Measurements from ENCODE around the gene ARHGEF11.

DNA sequence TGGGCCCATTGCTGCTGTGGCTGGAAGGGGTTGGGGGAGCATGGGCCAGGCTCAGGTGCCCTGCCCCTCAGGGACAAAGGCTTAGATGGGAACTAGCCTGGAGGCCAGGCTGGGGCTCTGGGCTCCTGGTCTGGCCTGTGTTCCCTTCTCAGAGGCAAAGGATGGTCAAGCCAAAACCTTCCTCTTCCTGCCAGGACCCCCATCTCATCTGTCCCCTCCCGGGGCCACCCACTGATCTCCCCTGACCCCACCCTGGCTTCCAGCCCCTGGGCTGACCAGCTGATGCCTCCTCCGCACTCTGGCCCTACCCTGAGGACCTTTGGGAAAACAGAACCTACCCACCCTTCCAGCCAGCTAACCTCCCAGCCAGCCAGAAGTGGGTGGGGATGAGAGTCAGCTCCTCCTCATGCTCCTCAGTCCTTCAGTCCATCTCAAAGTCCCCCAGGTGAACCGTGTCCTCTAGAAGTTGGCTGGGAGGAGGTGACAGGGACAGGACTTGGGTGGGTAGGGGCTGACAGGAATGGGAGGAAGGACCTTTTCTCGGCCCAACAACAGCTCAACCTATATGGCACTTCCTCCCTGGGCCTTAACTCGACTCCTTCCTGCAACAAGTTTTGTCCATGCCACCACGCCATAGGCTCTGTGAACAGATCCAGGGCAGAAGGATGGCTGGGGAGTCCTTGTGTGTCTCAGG, 144.5 kb downstream of the ARHGEF11 start:
- no peak for TF ChIP-seq POLR2A (IDR thresholded peaks at IDR 0.05)
- no peak for TF ChIP-seq CTCF (IDR thresholded peaks at IDR 0.05)
